Astrocyte of the cerebellum (primary cell): ENCODE results near the gene UNC13C.

Experiments used
- DNase-seq: peaks from one replicate; pipeline ENCODE4 v3.0.0-alpha.2; 2011; ENCODE audit warnings: low read depth
- H3K4me3 ChIP-seq: 2 replicates; pipeline ENCODE4 v1.5.1; 2011; ENCODE audit warnings: mild to moderate bottlenecking, low read depth, low read length, moderate library complexity
- CTCF ChIP-seq: IDR thresholded peaks from 2 replicates; pipeline ENCODE4 v1.5.1; 2012; ENCODE audit warnings: low read length, low read depth, moderate library complexity, mild to moderate bottlenecking; ENCODE audit errors: missing control alignments
- in situ Hi-C: cut with HindIII; loops from 2 replicates; pipeline ENCODE4 v1.10.0; 2017; ENCODE audit warnings: low sequenced_read_pairs

The UNC13C gene

GRCh38 chr15:54032066-54032465, 53.8 kb downstream of the UNC13C start:
- in situ Hi-C loops, result no loop called here
- DNase-seq, result no peak
- H3K4me3 ChIP-seq, result no peak overlapping the region
- TF ChIP-seq CTCF, result no peak

- DNase-seq, result no peak
- in situ Hi-C loops, result no loop called here
- TF ChIP-seq CTCF, result no peak
- no peak overlapping the region for H3K4me3 ChIP-seq
Measured at GRCh38 chr15:54033356-54033860, 55.2 kb downstream of the UNC13C start.

GRCh38 chr15:54033869-54034458, 55.7 kb downstream of the UNC13C start:
- in situ Hi-C loops, result no loop called here
- H3K4me3 ChIP-seq, result no peak overlapping the region
- no peak for DNase-seq
- no peak for TF ChIP-seq CTCF

- H3K4me3 ChIP-seq, result no peak overlapping the region
- in situ Hi-C loops, result no loop called here
- no peak for TF ChIP-seq CTCF
- DNase-seq, result no peak
Measured at GRCh38 chr15:54035616-54036015, 57.4 kb downstream of the UNC13C start.

- DNase-seq, result no peak
- in situ Hi-C loops, result no loop called here
- no peak for TF ChIP-seq CTCF
- no peak overlapping the region for H3K4me3 ChIP-seq
Measured at GRCh38 chr15:54045397-54045796, 67.2 kb downstream of the UNC13C start.

- no peak for DNase-seq
- H3K4me3 ChIP-seq, result no peak overlapping the region
- in situ Hi-C loops, result no loop called here
- no peak for TF ChIP-seq CTCF
Measured at GRCh38 chr15:54046093-54046492, 67.9 kb downstream of the UNC13C start.

- no peak overlapping the region for H3K4me3 ChIP-seq
- DNase-seq, result no peak
- in situ Hi-C loops, result no loop called here
- no peak for TF ChIP-seq CTCF
Measured at GRCh38 chr15:54064365-54064764, 86.1 kb downstream of the UNC13C start.
